ENCODE data around the gene CLCA1.

DNA sequence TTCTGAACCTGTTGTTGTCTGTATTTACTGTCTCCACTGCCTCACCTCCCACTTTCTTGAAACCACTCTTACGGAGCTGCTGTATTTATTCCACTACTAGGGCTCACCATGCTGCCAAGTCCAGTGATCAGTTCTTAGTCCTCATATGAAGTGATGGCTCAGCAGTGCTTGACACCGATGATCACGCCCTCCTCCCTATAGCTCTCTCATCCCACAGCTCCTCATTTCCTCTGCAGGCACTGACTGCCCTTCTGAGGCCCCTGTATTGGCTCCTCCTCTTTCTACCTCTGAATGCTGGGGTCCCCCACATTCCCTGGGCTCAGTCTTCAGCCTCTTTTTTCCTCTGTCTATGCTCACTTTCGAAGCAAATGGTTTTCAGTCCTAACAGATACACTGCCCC is 3.4 kb downstream of the CLCA1 start:
- TF ChIP-seq POLR2A (IDR thresholded peaks at IDR 0.05; ENCODE audit: low read depth, low read length) (no peak), TAF1 (IDR thresholded peaks at IDR 0.05; ENCODE audit: borderline replicate concordance, low read depth, low read length) (no peak), POLR2AphosphoS5 (IDR thresholded peaks at IDR 0.05; ENCODE audit: low read depth, low read length) (no peak)

Measured in GM12892 (cell line).